ENCODE measurements around the gene CRIP1. TPM values are rescaled to one million over a fixed set of nuclear protein-coding genes. Genes with fewer than 3 reads are reported as not detected.

Gene CRIP1
- total RNA-seq, 4 donors from 2014 or later, result 33.8 to 239 (median 37.8) TPM

- peaks cover 0 to 65% (median 0%) of the 10 kb centered on the region in 3 donors for H3K36me3 ChIP-seq
- H3K4me1 ChIP-seq, result peaks cover 0 to 7% (median 0%) of the 10 kb centered on the region in 4 donors
- no peak for DNase-seq
- no peaks in the 10 kb centered on the region for H3K27me3 ChIP-seq
- no peak for TF ChIP-seq CTCF (IDR thresholded peaks at IDR 0.05)
- TF ChIP-seq POLR2A (IDR thresholded peaks at IDR 0.05), result no peak
- no peak overlapping the region for H3K4me3 ChIP-seq
- H3K9me3 ChIP-seq, result no peaks in the 10 kb centered on the region
- no peak overlapping the region for H3K27ac ChIP-seq
These were observed 32.8 kb upstream of the CRIP1 start for GRCh38 chr14:105453847-105454246.

GRCh38 chr14:105455086-105455640 is 31.5 kb upstream of the CRIP1 start:
- TF ChIP-seq CTCF (IDR thresholded peaks at IDR 0.05), result no peak
- TF ChIP-seq POLR2A (IDR thresholded peaks at IDR 0.05), result no peak
- Histone ChIP-seq H3K27ac (no peak overlapping the region), H3K4me3 (no peak overlapping the region), H3K4me1 (no peaks in the 10 kb centered on the region), H3K9me3 (no peaks in the 10 kb centered on the region), H3K36me3 (peaks cover 0 to 57% (median 0%) of the 10 kb centered on the region in 3 donors), H3K27me3 (no peaks in the 10 kb centered on the region)
- no peak for DNase-seq

GRCh38 chr14:105455766-105456660 is 30.7 kb upstream of the CRIP1 start:
- no peak for TF ChIP-seq POLR2A (IDR thresholded peaks at IDR 0.05)
- TF ChIP-seq CTCF (IDR thresholded peaks at IDR 0.05), result no peak
- peak overlapping the region in 2 of 4 donors; percentile 32 to 46 for H3K27ac ChIP-seq
- H3K36me3 ChIP-seq, result peaks cover 0 to 59% (median 0%) of the 10 kb centered on the region in 3 donors
- H3K4me1 ChIP-seq, result no peaks in the 10 kb centered on the region
- H3K9me3 ChIP-seq, result no peaks in the 10 kb centered on the region
- H3K27me3 ChIP-seq, result no peaks in the 10 kb centered on the region
- DNase-seq, result peak in 1 of 3 donors; percentile 76
- no peak overlapping the region for H3K4me3 ChIP-seq

- peaks cover 0 to 62% (median 0%) of the 10 kb centered on the region in 3 donors for H3K36me3 ChIP-seq
- H3K27me3 ChIP-seq, result no peaks in the 10 kb centered on the region
- TF ChIP-seq POLR2A (IDR thresholded peaks at IDR 0.05), result no peak
- TF ChIP-seq CTCF (IDR thresholded peaks at IDR 0.05), result no peak
These were observed 29.7 kb upstream of the CRIP1 start for GRCh38 chr14:105456736-105457617.

GRCh38 chr14:105458010-105458409 is 28.7 kb upstream of the CRIP1 start:
- H3K9me3 ChIP-seq, result no peaks in the 10 kb centered on the region
- TF ChIP-seq POLR2A (IDR thresholded peaks at IDR 0.05) (no peak), CTCF (IDR thresholded peaks at IDR 0.05) (no peak)
- no peak overlapping the region for H3K4me3 ChIP-seq
- H3K27me3 ChIP-seq, result no peaks in the 10 kb centered on the region
- no peak for DNase-seq
- H3K36me3 ChIP-seq, result peaks cover 0 to 69% (median 0%) of the 10 kb centered on the region in 3 donors
- H3K27ac ChIP-seq, result no peak overlapping the region
- no peaks in the 10 kb centered on the region for H3K4me1 ChIP-seq

More at GRCh38 chr14:105456736-105457617, 29.7 kb upstream of the CRIP1 start:
- Histone ChIP-seq H3K4me1 (no peaks in the 10 kb centered on the region), H3K27ac (no peak overlapping the region), H3K9me3 (no peaks in the 10 kb centered on the region), H3K4me3 (no peak overlapping the region)
- no peak for DNase-seq
